GM12892 (cell line): ENCODE results near the gene CLSTN1.

Experiments used
- DNase-seq: peaks from one replicate; pipeline ENCODE4 v3.0.0; 2011; ENCODE audit not compliant: insufficient read length
- FAIRE-seq: peaks from 2 replicates; lab custom pipeline; 2011; peaks lifted over from hg19 to GRCh38; lab: Jason Lieb, UNC
- POLR2A ChIP-seq: IDR thresholded peaks from 2 replicates; pipeline ENCODE4 v1.6.1; 2011; ENCODE audit warnings: low read depth, low read length, control low read depth
- POLR2AphosphoS5 ChIP-seq: IDR thresholded peaks from 2 replicates; pipeline ENCODE4 v1.6.1; 2011; ENCODE audit warnings: low read depth, low read length, control low read depth
- TAF1 ChIP-seq: IDR thresholded peaks from 2 replicates; pipeline ENCODE4 v1.6.1; 2011; ENCODE audit warnings: low read depth, mild to moderate bottlenecking, control low read depth, low read length, borderline replicate concordance

The CLSTN1 gene

GRCh38 chr1:9838946-9839345 lies 15.2 kb upstream of the CLSTN1 start:
- no peak for FAIRE-seq
- TF ChIP-seq POLR2AphosphoS5 = no peak
- no peak for TF ChIP-seq POLR2A
- no peak for TF ChIP-seq TAF1
- no peak for DNase-seq

DNA sequence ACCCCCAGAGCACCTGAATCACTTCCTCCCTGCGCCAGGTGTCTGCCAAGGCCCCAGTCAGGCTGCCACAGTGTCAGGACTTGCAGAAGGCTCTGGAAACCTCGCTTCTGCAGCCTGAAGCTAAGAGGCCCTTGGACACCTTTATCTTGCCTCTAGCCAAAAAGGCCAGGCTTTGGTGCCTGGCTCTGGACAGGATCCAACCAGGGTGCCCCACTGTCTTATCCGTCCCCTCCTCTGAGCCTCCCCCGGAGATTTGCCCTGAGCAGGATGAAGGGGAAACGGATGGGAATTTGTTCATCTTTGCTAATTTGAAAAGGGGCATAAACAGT lies 12.8 kb upstream of the CLSTN1 start:
- DNase-seq (no peak), FAIRE-seq (no peak)
- TF ChIP-seq POLR2AphosphoS5 = no peak
- TF ChIP-seq TAF1 = no peak
- no peak for TF ChIP-seq POLR2A

DNA sequence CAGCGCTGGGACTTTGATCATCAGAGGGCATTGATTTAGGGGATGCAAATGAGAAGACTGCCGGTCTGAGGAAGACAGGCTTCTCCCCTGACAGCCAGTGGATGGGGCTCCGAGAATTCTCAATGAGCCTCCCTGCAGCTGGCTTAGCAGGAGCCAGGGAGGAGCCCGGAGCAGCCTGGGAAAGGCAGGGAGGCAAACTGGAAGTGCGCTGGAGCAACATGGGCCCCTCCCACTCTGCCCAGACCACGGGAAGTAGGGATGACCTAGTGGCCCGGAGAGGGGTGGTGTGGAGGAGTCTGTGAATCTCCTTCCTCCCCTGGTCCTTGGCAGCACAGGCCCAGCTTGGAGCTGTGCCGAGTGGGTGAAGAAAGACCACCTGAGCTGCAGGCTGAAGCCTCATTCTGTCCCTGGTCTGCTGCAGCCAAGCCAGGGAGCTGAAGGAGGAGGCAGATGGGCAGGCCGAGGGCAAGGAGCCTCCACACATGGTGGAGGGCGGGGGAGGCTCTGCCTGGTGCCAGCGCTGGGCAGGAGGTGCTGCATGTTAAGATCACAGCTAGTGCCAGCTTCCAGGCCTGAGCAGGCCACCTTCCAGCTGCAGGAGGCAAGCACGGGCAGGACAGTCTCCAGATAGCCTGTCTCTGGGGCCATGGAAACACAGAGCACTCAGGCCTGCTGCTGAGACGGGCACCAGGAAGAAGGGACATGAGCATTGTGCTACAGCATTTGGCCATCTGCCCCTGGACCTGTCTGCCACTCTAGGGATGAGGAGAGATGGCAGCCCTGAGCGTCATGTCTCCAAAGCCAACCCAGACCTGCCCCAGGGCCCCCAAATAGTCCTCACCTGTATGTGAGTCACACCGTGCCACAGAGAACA lies 12.2 kb upstream of the CLSTN1 start:
- FAIRE-seq (no peak), DNase-seq (no peak)
- TF ChIP-seq POLR2AphosphoS5 = no peak
- TF ChIP-seq POLR2A = no peak
- no peak for TF ChIP-seq TAF1

DNA sequence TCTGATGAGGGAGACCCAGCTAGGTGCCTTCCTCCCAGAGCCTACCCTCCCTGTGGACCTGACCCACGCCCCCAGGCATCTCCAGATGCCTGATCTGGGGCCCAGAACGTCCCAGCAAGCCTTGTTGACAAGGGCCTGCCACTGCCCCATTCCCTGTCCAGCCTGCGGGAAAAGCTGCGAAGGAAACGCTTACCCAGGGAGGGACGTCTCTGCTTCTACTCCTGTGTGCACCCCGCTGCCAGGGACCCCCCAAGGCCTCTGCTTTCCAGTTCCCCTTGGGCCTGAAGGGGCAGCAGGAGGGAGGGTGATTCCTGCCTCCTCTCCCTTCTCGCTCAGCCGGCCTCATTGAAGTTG lies 11.6 kb upstream of the CLSTN1 start:
- no peak for TF ChIP-seq POLR2AphosphoS5
- TF ChIP-seq TAF1 = no peak
- no peak for TF ChIP-seq POLR2A
- DNase-seq = no peak
- no peak for FAIRE-seq

DNA sequence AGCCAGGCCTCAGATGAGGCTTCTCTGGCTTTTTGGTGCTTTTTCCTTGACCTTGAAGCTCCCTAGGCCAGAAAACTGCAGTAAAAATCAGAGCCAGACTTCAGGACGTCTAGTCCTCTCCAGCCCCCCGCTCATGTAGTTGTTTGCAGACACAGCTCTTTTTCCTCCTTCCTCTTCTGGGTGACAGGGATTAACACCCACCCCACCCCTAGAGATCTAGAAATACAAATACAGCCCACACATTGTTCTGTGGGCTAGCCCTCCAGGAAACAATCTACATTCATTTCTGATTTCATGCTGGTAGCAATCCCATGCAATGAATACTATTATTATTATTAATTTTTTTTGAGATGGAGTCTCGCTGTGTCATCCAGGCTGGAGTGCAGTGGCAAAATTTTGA lies 9.9 kb upstream of the CLSTN1 start:
- TF ChIP-seq TAF1 (no peak), POLR2AphosphoS5 (no peak), POLR2A (no peak)
- DNase-seq = no peak

DNA sequence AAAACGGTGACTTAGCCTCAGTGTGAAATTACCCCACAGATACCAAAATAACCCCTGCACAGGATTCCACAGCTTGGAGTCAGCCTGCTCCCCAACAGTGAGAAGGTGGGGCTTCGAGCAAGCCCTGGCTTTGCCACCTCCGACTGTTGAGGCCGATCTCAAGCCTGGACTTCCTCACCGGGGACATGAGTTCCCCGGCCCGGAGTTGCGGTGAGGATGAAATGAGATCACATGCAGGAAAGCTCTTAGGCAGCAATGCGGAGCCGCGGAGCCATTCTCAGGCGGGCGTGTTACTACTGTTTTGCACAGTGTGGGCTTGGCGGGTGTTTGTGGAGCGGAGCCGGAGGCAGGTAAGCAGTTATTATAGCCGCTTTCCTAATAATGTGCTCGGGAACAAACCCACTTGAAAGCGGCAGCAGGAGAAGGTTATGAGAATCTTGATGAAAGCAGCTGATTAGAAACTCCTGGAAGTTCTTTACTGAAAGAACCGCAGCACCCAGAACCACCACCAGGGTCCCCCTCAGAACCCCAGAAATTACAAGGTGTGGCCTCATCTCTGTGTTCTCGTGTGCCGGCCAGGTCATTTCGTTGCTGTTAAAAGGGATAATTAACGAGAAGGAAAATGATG lies 3.9 kb upstream of the CLSTN1 start:
- FAIRE-seq (no peak), DNase-seq (no peak)
- TF ChIP-seq POLR2A = no peak
- no peak for TF ChIP-seq TAF1
- no peak for TF ChIP-seq POLR2AphosphoS5

More for the DNA sequence above, 9.9 kb upstream of the CLSTN1 start:
- no peak for FAIRE-seq

DNA sequence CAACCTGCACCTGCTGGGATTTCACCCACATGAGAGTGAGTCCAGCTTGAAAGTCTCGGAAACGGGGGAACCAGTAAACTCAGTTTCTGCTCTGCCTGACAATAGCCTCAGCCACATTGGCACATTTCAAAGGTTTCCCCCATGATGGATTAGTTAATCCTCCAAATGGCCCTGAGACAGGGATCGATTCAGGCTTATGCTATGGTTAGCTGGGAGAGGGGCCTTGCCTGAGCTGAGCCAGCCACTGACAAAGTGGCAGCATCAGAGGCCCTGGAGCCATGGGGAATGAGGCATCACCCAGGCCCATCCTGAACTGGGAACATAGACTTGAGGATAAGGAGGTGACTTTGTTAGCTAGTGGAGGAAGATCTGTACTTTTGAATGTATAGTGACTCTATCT lies 2.9 kb upstream of the CLSTN1 start:
- DNase-seq (no peak), FAIRE-seq (no peak)
- TF ChIP-seq POLR2A (no peak), TAF1 (no peak), POLR2AphosphoS5 (no peak)

- DNase-seq = no peak
- no peak for TF ChIP-seq POLR2AphosphoS5
- no peak for TF ChIP-seq POLR2A
- no peak for TF ChIP-seq TAF1
- FAIRE-seq = no peak
Measured at GRCh38 chr1:9826087-9826486, 2.3 kb upstream of the CLSTN1 start.

DNA sequence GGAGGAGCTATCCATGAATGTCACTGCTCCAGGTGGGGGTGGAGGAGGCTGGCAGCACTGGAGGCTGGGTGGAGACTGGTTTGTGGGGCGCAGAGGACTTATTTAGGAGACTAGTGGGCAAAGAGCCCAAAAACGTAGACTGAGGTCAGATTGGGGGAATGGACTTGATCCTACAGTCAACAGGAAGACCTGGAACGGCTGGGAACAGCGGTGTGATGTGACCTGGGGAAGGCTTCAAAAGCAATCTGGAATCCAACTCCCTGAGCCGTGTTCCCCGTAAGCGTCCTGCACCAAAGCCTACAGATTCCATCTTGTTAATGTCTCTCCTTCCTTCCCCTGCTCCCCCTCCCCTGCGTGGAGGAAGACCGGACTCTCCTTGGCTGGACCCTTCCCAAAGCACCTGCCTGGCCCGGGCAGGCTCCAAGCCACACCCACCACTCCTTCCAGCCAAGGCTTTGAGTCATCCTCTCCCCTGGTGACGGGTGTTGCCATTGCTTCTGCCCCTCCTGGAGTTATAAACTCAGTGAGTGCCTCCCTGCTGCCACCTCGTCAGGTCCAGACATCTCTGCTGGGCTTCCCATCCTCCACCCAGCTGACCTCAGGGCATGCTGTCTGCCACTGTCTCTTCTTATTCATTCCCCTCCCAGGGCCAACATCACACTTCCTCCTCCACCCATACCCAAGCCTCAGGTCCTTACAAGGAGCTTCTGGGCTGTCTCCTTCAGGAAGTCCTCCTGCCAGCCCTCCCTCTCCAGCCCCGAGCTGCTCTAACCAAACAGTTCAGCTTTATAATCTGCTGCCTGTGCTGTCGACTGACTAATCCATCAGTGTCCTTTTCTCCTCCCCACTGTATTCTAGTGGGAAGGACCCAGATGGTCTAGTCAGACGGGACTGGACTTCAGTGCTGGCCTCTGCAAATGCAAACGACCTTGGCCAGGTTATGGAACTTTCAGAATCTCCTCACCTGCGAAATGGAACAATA lies 1.6 kb upstream of the CLSTN1 start:
- TF ChIP-seq TAF1 (no peak), POLR2A (no peak), POLR2AphosphoS5 (no peak)
- FAIRE-seq (peak; percentile 77), DNase-seq (no peak)

DNA sequence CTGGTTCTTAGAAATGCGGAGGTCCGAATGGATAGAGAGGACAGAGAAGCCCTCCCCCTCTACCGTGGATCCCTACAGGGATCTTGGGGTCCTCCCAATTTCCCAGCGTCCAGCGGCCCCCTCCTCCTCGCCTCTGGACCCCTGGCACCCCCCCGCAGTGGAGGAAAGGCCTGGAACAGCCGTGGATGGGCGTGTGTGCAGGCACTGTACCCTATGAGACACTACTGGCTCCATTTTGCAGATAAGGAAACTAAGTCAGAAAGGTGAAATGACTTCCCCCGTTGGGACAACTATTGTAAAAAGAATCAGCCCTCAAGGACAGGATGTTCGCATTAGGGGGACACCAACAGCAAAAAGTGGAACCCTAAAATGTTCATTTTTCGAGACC lies 931 bp upstream of the CLSTN1 start:
- no peak for FAIRE-seq
- no peak for DNase-seq
- TF ChIP-seq TAF1 (no peak), POLR2AphosphoS5 (no peak), POLR2A (no peak)

- DNase-seq = no peak
- TF ChIP-seq POLR2A (peak; percentile 59; the same call in 1 of the 2 replicates), TAF1 (no peak)
- no peak for FAIRE-seq
Measured at GRCh38 chr1:9823693-9823942, 147 bp downstream of the CLSTN1 start.

GRCh38 chr1:9822897-9823692 lies 670 bp downstream of the CLSTN1 start:
- TF ChIP-seq POLR2AphosphoS5 (no peak), POLR2A (no peak), TAF1 (no peak)
- peak; percentile 42 for FAIRE-seq
- no peak for DNase-seq
